Mesendoderm (in vitro differentiated cells): ENCODE results near the gene CYP27C1.

Source experiments
- DNase-seq: peaks from one replicate; pipeline ENCODE4 v3.0.0; 2013
- H2AK5ac ChIP-seq: 2 replicates; pipeline ENCODE4 v1.6.1; 2013; ENCODE audit warnings: low read length, inconsistent platforms
- H2BK120ac ChIP-seq: 2 replicates; pipeline ENCODE4 v1.6.1; 2013; ENCODE audit warnings: low read depth, mild to moderate bottlenecking, low read length, moderate library complexity, mixed read lengths
- H2BK15ac ChIP-seq: replicated peaks from 2 replicates; pipeline ENCODE4 v1.6.1; 2013; ENCODE audit warnings: low read depth, mild to moderate bottlenecking, moderate library complexity
- H2BK5ac ChIP-seq: 2 replicates; pipeline ENCODE4 v1.6.1; 2013; ENCODE audit warnings: low read length, inconsistent platforms
- H3K18ac ChIP-seq: 2 replicates; pipeline ENCODE4 v1.6.1; 2013; ENCODE audit warnings: mild to moderate bottlenecking, low read length, mixed read lengths
- H3K23ac ChIP-seq: one replicate; pipeline ENCODE4 v1.6.1; 2013; ENCODE audit warnings: low read length
- H3K27ac ChIP-seq: 2 replicates; pipeline ENCODE4 v1.5.1; 2013; ENCODE audit warnings: low read depth, mild to moderate bottlenecking, inconsistent platforms, low read length, moderate library complexity
- H3K27me3 ChIP-seq: 2 replicates; pipeline ENCODE4 v1.6.1; 2013; ENCODE audit warnings: low read length, control low read depth, mild to moderate bottlenecking, inconsistent platforms; ENCODE audit not compliant: insufficient read depth, poor library complexity
- H3K36me3 ChIP-seq: 2 replicates; pipeline ENCODE4 v1.6.1; 2013; ENCODE audit warnings: low read length, inconsistent platforms; ENCODE audit not compliant: control insufficient read depth, insufficient read depth
- H3K4ac ChIP-seq: one replicate; pipeline ENCODE4 v1.6.1; 2013; ENCODE audit warnings: low read depth, mild to moderate bottlenecking, low read length, moderate library complexity
- H3K4me1 ChIP-seq: 2 replicates; pipeline ENCODE4 v1.6.1; 2013; ENCODE audit warnings: low read depth, low read length, inconsistent platforms; ENCODE audit not compliant: control insufficient read depth
- H3K4me2 ChIP-seq: 2 replicates; pipeline ENCODE4 v1.6.1; 2013; ENCODE audit warnings: low read length
- H3K4me3 ChIP-seq: 2 replicates; pipeline ENCODE4 v1.5.1; 2013; ENCODE audit warnings: mild to moderate bottlenecking, low read length
- H3K56ac ChIP-seq: one replicate; pipeline ENCODE4 v1.6.1; 2013; ENCODE audit warnings: low read length
- H3K79me1 ChIP-seq: 2 replicates; pipeline ENCODE4 v1.6.1; 2013; ENCODE audit warnings: low read length, inconsistent platforms
- H3K79me2 ChIP-seq: 2 replicates; pipeline ENCODE4 v1.6.1; 2013; ENCODE audit warnings: mild to moderate bottlenecking, low read length; ENCODE audit not compliant: control insufficient read depth, insufficient read depth
- H3K9ac ChIP-seq: 2 replicates; pipeline ENCODE4 v1.6.1; 2013; ENCODE audit warnings: low read length, inconsistent platforms
- H4K5ac ChIP-seq: one replicate; pipeline ENCODE4 v1.6.1; 2013; ENCODE audit warnings: low read length
- H4K8ac ChIP-seq: one replicate; pipeline ENCODE4 v1.6.1; 2013; ENCODE audit warnings: low read depth, mild to moderate bottlenecking, control low read depth, low read length, moderate library complexity
- WGBS: extraction: QIAGEN DNeasy Blood & Tissue Kit; methylation state at CpG from one replicate; pipeline ENCODE4 v1.1.7; 2013; ENCODE audit warnings: low lambda C conversion rate, missing lambda C conversion rate; ENCODE audit not compliant: insufficient coverage; ENCODE audit errors: extremely low coverage; 5-methylcytosine and 5-hydroxymethylcytosine counted together

Gene CYP27C1

GRCh38 chr2:127194447-127194846 is 25.7 kb downstream of the CYP27C1 start:
- H3K18ac ChIP-seq = no peak overlapping the region
- no peak overlapping the region for H2BK5ac ChIP-seq
- no peak overlapping the region for H3K4me3 ChIP-seq
- no peaks in the 10 kb centered on the region for H3K4me1 ChIP-seq
- no peak overlapping the region for H4K5ac ChIP-seq
- H3K23ac ChIP-seq = no peak overlapping the region
- no peak overlapping the region for H3K27ac ChIP-seq
- no peak overlapping the region for H4K8ac ChIP-seq
- WGBS = no CpG with 5 or more reads among the region's 6 CpGs
- no peak overlapping the region for H2BK15ac ChIP-seq
- no peak overlapping the region for H3K56ac ChIP-seq
- no peak overlapping the region for H3K4ac ChIP-seq
- no peak overlapping the region for H2BK120ac ChIP-seq
- no peaks in the 10 kb centered on the region for H3K79me2 ChIP-seq
- no peak overlapping the region for H3K4me2 ChIP-seq
- no peak for DNase-seq
- no peaks in the 10 kb centered on the region for H3K79me1 ChIP-seq
- H3K9ac ChIP-seq = no peak overlapping the region
- H2AK5ac ChIP-seq = no peak overlapping the region
- peaks cover 2% of the 10 kb centered on the region for H3K36me3 ChIP-seq
- H3K27me3 ChIP-seq = no peaks in the 10 kb centered on the region

GRCh38 chr2:127193967-127194280 is 26.2 kb downstream of the CYP27C1 start:
- Histone ChIP-seq H3K4me3 (no peak overlapping the region), H2BK120ac (no peak overlapping the region), H3K79me1 (no peaks in the 10 kb centered on the region), H3K4me2 (no peak overlapping the region), H3K4me1 (no peaks in the 10 kb centered on the region), H3K27ac (no peak overlapping the region), H3K18ac (no peak overlapping the region), H3K56ac (no peak overlapping the region), H4K8ac (no peak overlapping the region), H3K79me2 (no peaks in the 10 kb centered on the region), H3K36me3 (peaks cover 2% of the 10 kb centered on the region), H4K5ac (no peak overlapping the region), H3K4ac (no peak overlapping the region), H3K27me3 (no peaks in the 10 kb centered on the region), H3K9ac (no peak overlapping the region), H2BK5ac (no peak overlapping the region), H2BK15ac (no peak overlapping the region), H2AK5ac (no peak overlapping the region), H3K23ac (no peak overlapping the region)
- WGBS = no CpG with 5 or more reads among the region's 5 CpGs
- DNase-seq = no peak

GRCh38 chr2:127193164-127193966 is 26.7 kb downstream of the CYP27C1 start:
- Histone ChIP-seq H3K56ac (no peak overlapping the region), H3K4me1 (no peaks in the 10 kb centered on the region)

GRCh38 chr2:127191331-127192219 is 28.5 kb downstream of the CYP27C1 start:
- H3K18ac ChIP-seq = no peak overlapping the region
- H3K56ac ChIP-seq = no peak overlapping the region
- no peaks in the 10 kb centered on the region for H3K4me1 ChIP-seq
- H2BK5ac ChIP-seq = no peak overlapping the region
- H4K5ac ChIP-seq = no peak overlapping the region
- H3K4ac ChIP-seq = no peak overlapping the region
- no peak overlapping the region for H3K27ac ChIP-seq
- no peaks in the 10 kb centered on the region for H3K27me3 ChIP-seq
- H2BK15ac ChIP-seq = no peak overlapping the region
- no peaks in the 10 kb centered on the region for H3K79me2 ChIP-seq
- H3K9ac ChIP-seq = no peak overlapping the region
- no CpG with 5 or more reads among the region's 13 CpGs for WGBS
- no peak overlapping the region for H3K4me3 ChIP-seq
- DNase-seq = no peak
- no peak overlapping the region for H3K23ac ChIP-seq
- peaks cover 2% of the 10 kb centered on the region for H3K36me3 ChIP-seq
- H4K8ac ChIP-seq = no peak overlapping the region
- H3K79me1 ChIP-seq = no peaks in the 10 kb centered on the region
- H3K4me2 ChIP-seq = no peak overlapping the region
- no peak overlapping the region for H2BK120ac ChIP-seq
- H2AK5ac ChIP-seq = no peak overlapping the region

More at GRCh38 chr2:127193164-127193966, 26.7 kb downstream of the CYP27C1 start:
- H3K4me2 ChIP-seq = no peak overlapping the region
- no peaks in the 10 kb centered on the region for H3K27me3 ChIP-seq
- no peak overlapping the region for H3K9ac ChIP-seq
- no peaks in the 10 kb centered on the region for H3K79me1 ChIP-seq
- H2AK5ac ChIP-seq = no peak overlapping the region
- H3K36me3 ChIP-seq = peaks cover 2% of the 10 kb centered on the region
- no peak overlapping the region for H4K8ac ChIP-seq
- H2BK15ac ChIP-seq = no peak overlapping the region
- no peak overlapping the region for H2BK120ac ChIP-seq
- no peak overlapping the region for H4K5ac ChIP-seq
- no CpG with 5 or more reads among the region's 26 CpGs for WGBS
- H3K27ac ChIP-seq = no peak overlapping the region
- no peak overlapping the region for H3K4ac ChIP-seq
- no peak overlapping the region for H3K23ac ChIP-seq
- no peak overlapping the region for H3K18ac ChIP-seq
- DNase-seq = no peak
- no peak overlapping the region for H3K4me3 ChIP-seq
- no peak overlapping the region for H2BK5ac ChIP-seq
- H3K79me2 ChIP-seq = no peaks in the 10 kb centered on the region

GRCh38 chr2:127188797-127189196 is 31.3 kb downstream of the CYP27C1 start:
- Histone ChIP-seq H2AK5ac (no peak overlapping the region), H4K5ac (no peak overlapping the region), H3K18ac (no peak overlapping the region), H2BK5ac (no peak overlapping the region), H4K8ac (no peak overlapping the region), H2BK120ac (no peak overlapping the region), H2BK15ac (no peak overlapping the region), H3K79me1 (no peaks in the 10 kb centered on the region), H3K4me3 (no peak overlapping the region), H3K79me2 (no peaks in the 10 kb centered on the region), H3K4ac (no peak overlapping the region), H3K27ac (no peak overlapping the region), H3K27me3 (no peaks in the 10 kb centered on the region), H3K9ac (no peak overlapping the region), H3K36me3 (no peaks in the 10 kb centered on the region), H3K23ac (no peak overlapping the region), H3K56ac (no peak overlapping the region), H3K4me2 (no peak overlapping the region), H3K4me1 (no peaks in the 10 kb centered on the region)
- no peak for DNase-seq
- no CpG with 5 or more reads among the region's 8 CpGs for WGBS
